ENCODE results near the gene POU2AF3.
A peak's percentile ranks its signal among the peaks of the same experiment; 100 is the strongest.

The POU2AF3 gene, protein sequence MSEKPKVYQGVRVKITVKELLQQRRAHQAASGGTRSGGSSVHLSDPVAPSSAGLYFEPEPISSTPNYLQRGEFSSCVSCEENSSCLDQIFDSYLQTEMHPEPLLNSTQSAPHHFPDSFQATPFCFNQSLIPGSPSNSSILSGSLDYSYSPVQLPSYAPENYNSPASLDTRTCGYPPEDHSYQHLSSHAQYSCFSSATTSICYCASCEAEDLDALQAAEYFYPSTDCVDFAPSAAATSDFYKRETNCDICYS

DNA sequence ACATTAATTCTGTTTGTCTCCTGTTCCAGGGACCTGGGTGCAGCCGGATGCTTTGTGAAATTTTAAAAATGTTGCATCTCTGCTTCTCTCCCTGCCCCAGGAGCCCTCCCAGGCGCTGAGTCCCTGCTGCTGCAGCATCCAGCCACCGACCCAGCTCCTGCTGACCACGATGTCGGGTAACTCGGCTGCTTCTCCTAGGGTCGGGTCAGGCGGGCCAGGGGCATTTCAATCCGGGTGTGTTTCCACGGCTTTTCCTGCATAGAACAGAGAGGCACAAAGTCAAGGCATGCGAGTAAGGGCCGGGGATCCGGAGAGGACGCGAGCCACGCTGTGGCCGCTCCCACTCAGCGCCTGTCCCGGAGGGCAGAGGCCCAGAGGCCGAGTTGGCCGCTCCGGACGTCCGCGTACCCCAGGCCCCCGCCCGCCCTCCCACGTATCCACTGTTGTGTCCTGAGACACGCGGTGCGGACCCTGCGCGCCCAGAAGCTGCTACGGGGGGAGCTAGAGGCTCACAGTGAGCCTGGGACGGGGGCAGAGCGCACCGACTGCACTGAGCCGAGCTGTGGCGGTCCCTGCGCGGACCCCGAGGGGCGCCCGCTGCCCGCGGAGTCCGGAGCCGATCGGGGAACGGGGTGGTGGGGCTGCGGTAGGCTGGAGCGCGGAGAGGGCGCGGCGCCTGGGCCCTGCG lies at the start of gene POU2AF3:
POU2AF3 (plus strand) TSS at position 134 of the 688 bp plus-strand sequence; CDS start at position 170, 36 bp downstream.
- in situ Hi-C loops (cut with MboI; ENCODE audit: low sequenced_read_pairs, unreplicated experiment): no loop called here
- TF ChIP-seq, protein P1, sequence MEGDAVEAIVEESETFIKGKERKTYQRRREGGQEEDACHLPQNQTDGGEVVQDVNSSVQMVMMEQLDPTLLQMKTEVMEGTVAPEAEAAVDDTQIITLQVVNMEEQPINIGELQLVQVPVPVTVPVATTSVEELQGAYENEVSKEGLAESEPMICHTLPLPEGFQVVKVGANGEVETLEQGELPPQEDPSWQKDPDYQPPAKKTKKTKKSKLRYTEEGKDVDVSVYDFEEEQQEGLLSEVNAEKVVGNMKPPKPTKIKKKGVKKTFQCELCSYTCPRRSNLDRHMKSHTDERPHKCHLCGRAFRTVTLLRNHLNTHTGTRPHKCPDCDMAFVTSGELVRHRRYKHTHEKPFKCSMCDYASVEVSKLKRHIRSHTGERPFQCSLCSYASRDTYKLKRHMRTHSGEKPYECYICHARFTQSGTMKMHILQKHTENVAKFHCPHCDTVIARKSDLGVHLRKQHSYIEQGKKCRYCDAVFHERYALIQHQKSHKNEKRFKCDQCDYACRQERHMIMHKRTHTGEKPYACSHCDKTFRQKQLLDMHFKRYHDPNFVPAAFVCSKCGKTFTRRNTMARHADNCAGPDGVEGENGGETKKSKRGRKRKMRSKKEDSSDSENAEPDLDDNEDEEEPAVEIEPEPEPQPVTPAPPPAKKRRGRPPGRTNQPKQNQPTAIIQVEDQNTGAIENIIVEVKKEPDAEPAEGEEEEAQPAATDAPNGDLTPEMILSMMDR (IDR thresholded peaks at IDR 0.05; ENCODE audit: borderline replicate concordance, control extremely low read depth, extremely low read depth, insufficient read depth, missing control alignments): no peak

DNA sequence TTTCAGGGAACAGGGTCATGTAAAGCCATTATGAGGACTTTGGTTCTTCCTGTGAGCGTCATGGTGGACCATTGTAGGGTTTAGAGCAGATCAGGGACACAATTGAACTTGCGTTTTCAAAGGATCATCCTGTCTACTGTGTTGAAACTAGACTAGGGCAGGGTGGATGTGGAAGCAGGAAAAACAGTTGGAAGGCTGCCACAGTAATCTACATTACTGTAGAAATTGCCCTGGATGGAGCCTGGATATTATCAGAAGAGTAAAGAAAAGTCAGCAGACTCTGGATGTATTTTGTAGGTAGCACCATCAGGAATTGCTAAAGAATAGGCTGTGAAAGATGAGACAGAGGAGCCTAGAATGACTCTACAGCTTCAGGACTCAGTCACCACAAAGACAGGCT lies 47.4 kb upstream of the POU2AF3 start:
- in situ Hi-C loops (cut with MboI; ENCODE audit: low sequenced_read_pairs, unreplicated experiment): no loop called here
- DNase-seq (ENCODE audit: low spot score): no peak
- TF ChIP-seq, protein P1 (IDR thresholded peaks at IDR 0.05; ENCODE audit: borderline replicate concordance, control extremely low read depth, extremely low read depth, insufficient read depth, missing control alignments): no peak

More for the DNA sequence above, at the start of gene POU2AF3:
- peak; percentile 57 for DNase-seq (ENCODE audit: low spot score)

DNA sequence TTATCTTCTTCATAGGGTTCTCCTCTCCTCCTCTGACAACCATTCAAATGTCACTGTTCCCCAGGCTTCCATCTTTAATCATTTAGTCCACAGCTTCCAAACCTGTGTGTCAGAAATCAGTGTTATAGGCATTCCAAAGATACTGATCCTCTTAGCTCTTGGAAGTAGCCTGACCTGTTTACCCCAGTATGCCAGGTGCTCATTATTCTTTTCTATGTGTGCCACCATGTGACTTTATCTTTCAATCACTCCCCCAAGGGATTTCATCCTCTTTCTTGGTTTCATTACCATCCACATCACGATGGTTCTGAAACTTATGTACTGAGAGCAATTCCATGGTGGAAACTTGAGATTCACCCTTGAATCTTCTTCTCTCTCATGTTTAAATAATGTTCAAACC lies 45.2 kb upstream of the POU2AF3 start:
- in situ Hi-C loops (cut with MboI; ENCODE audit: low sequenced_read_pairs, unreplicated experiment): no loop called here
- TF ChIP-seq, protein P1 (IDR thresholded peaks at IDR 0.05; ENCODE audit: borderline replicate concordance, control extremely low read depth, extremely low read depth, insufficient read depth, missing control alignments): no peak

DNA sequence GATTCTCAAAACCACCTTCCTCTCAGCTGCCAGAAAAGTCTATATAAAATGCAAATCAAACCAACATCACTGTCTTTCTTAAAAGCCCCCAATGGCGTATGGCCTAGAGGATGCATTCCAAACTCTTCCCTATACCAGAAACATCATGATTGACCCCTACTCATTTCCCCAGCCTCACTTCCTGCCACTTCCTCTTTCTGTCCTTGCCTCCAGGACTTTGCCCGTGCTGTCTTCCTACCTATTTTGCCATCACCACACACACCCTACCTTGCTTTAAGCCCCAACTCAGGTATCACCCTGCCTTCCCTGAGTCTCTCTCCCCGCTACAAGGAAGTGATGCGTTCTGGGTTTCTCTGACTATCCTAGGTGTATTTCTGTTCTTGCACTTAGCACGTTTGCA lies 44.7 kb upstream of the POU2AF3 start:
- TF ChIP-seq, protein P1 (IDR thresholded peaks at IDR 0.05; ENCODE audit: borderline replicate concordance, control extremely low read depth, extremely low read depth, insufficient read depth, missing control alignments): no peak
- no peak for DNase-seq (ENCODE audit: low spot score)
- in situ Hi-C loops (cut with MboI; ENCODE audit: low sequenced_read_pairs, unreplicated experiment): no loop called here

More for the DNA sequence above, 45.2 kb upstream of the POU2AF3 start:
- no peak for DNase-seq (ENCODE audit: low spot score)

DNA sequence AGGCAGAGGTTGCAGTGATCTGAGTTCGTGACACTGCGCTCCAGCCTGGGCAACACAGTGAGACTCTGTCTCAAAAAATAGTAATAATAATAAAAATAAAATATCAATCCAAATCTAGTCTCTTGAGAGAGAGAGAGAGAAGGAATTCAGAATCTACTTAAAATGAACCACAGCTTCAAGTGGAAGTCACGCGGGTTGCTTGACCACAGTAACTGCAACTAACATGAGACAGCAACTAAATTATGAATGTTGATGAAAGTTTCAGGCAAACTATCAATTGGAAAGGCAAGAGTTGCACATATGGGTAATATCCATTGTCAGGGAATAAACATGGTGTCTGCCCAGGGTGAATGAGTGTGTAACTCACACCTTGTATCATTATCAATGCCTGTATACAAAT lies 40.3 kb upstream of the POU2AF3 start:
- no peak for DNase-seq (ENCODE audit: low spot score)
- in situ Hi-C loops (cut with MboI; ENCODE audit: low sequenced_read_pairs, unreplicated experiment): no loop called here
- TF ChIP-seq, protein P1 (IDR thresholded peaks at IDR 0.05; ENCODE audit: borderline replicate concordance, control extremely low read depth, extremely low read depth, insufficient read depth, missing control alignments): no peak

DNA sequence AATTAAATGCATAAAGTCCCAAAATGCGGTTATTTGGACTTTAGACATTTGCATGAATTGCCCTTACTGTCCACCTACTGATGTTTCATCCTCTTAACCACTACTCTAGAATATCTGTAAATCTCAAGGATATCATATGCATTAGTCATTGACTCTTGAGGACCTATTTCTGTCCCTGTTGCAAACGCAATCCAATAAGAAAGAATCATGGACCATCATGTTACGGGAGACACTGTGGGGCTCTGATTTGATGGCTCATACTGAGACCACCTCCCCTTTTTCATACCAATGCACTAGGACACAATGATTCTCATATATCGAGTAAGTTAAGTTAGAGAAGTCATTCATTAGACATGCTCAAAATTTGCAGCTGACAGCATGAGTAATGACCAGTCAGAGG lies 38.5 kb upstream of the POU2AF3 start:
- TF ChIP-seq, protein P1 (IDR thresholded peaks at IDR 0.05; ENCODE audit: borderline replicate concordance, control extremely low read depth, extremely low read depth, insufficient read depth, missing control alignments): no peak
- no peak for DNase-seq (ENCODE audit: low spot score)
- in situ Hi-C loops (cut with MboI; ENCODE audit: low sequenced_read_pairs, unreplicated experiment): no loop called here
